HCT116 (cell line): ENCODE measurements around the gene SFTPA2. TPM values are rescaled to one million over a fixed set of nuclear protein-coding genes. Genes with fewer than 3 reads are reported as not detected.
"Not testable (repeated sequence)": the region's sequence is repeated elsewhere in the genome, so short reads cannot be mapped to it uniquely, and the experiment has no call there.

ENCODE experiments used
- ATAC-seq: fragments of 200-7000 bp; cut with Tn5 transposase; 2 replicates; pipeline ENCODE4 v1.9.1; 2020; ENCODE audit warnings: mild to moderate bottlenecking, moderate library complexity
- BruUV-seq: library from RNA; stranded (reverse); fragments of 400-500 nt; replicated peaks from 2 replicates; lab custom pipeline; 2021; lab: Mats Ljungman, UMichigan
- CTCF ChIA-PET: fragments of 300-600 bp; sonication (Branson Sonifier 250); formaldehyde crosslinking; loops from one replicate; lab custom pipeline; 2021; ENCODE audit warnings: antibody characterized with exemption; lab: Charles Lee
- POLR2A ChIA-PET: fragments of 300-600, 350-600 bp; sonication (Branson Sonifier 250); formaldehyde crosslinking; loops from one replicate; lab custom pipeline; 2021; ENCODE audit warnings: antibody characterized with exemption; lab: Charles Lee
- RAD21 ChIA-PET, 2 experiments: fragments of 300-600 bp; sonication (Branson Sonifier 250); formaldehyde crosslinking; loops; one replicate each; lab custom pipeline; 2023; ENCODE audit warnings: low total read pairs in 2 of 2; ENCODE audit not compliant: uncharacterized antibody in 2 of 2, unreplicated experiment in 2 of 2, low non-redundant PET in 1 of 2; lab: Charles Lee
- DNase-seq: peaks from one replicate; pipeline ENCODE4 v3.0.0-alpha.2; 2010; ENCODE audit warnings: low read depth, low spot score
- H2AFZ ChIP-seq: fragments of 200-600 bp; shearing (Covaris generic), sonication (generic); 2 replicates; pipeline ENCODE4 v1.6.1; 2017; ENCODE audit warnings: low read depth, mixed run types, mixed read lengths, antibody characterized with exemption, low read length; ENCODE audit not compliant: poor library complexity, severe bottlenecking
- H3K27ac ChIP-seq: 2 replicates; pipeline ENCODE4 v1.5.1; 2012; ENCODE audit warnings: low read depth, low read length
- H3K27me3 ChIP-seq: fragments of 200-600 bp; sonication (generic); 2 replicates; pipeline ENCODE4 v1.6.1; 2016; ENCODE audit warnings: mixed run types, low read length, mixed read lengths; ENCODE audit not compliant: insufficient read depth
- H3K36me3 ChIP-seq, 2 experiments: fragments of 200-500 bp in 1 of 2; fragments of 200-600 bp in 1 of 2; sonication (Bioruptor generic) in 1 of 2; sonication (generic) in 1 of 2; 2 replicates each; pipeline versions ENCODE4 v1.5.1 to v1.6.1; 2014 to 2016; ENCODE audit warnings: low read length in 2 of 2, inconsistent platforms in 1 of 2, mixed read lengths in 1 of 2, mixed run types in 1 of 2; ENCODE audit not compliant: insufficient read depth in 2 of 2, control insufficient read depth in 1 of 2
- H3K4me1 ChIP-seq, 2 experiments: fragments of 200-600 bp in 1 of 2; sonication (generic) in 1 of 2; 2 replicates each; pipeline versions ENCODE4 v1.5.1 to v1.6.1; 2012 to 2017; ENCODE audit warnings: low read length in 2 of 2, inconsistent platforms in 1 of 2, mild to moderate bottlenecking in 1 of 2, mixed read lengths in 1 of 2, mixed run types in 1 of 2, moderate library complexity in 1 of 2; ENCODE audit not compliant: insufficient read depth in 2 of 2, control insufficient read depth in 1 of 2
- H3K4me2 ChIP-seq: fragments of 200-600 bp; sonication (generic); 2 replicates; pipeline ENCODE4 v1.6.1; 2017; ENCODE audit warnings: mixed run types, low read length, mixed read lengths
- H3K4me3 ChIP-seq, 2 experiments: fragments of 200-600 bp in 1 of 2; sonication (generic) in 1 of 2; replicated peaks in 1 of 2; 2 replicates each; pipeline ENCODE4 v1.5.1; 2011 to 2016; ENCODE audit warnings: low read length in 2 of 2, control low read depth in 1 of 2, low read depth in 1 of 2, mild to moderate bottlenecking in 1 of 2, mixed read lengths in 1 of 2, mixed run types in 1 of 2
- H3K79me2 ChIP-seq: fragments of 200-600 bp; sonication (generic); 2 replicates; pipeline ENCODE4 v1.6.1; 2017; ENCODE audit warnings: mild to moderate bottlenecking, mixed run types, low read length, moderate library complexity, mixed read lengths; ENCODE audit not compliant: insufficient read depth
- H3K9ac ChIP-seq: fragments of 200-600 bp; sonication (generic); 2 replicates; pipeline ENCODE4 v1.6.1; 2016; ENCODE audit warnings: low read length, mixed read lengths
- H3K9me2 ChIP-seq: fragments of 200-600 bp; sonication (generic), shearing (Covaris generic); 2 replicates; pipeline ENCODE4 v1.6.1; 2017; ENCODE audit warnings: mixed run types, mild to moderate bottlenecking, moderate library complexity; ENCODE audit not compliant: insufficient read depth
- H3K9me3 ChIP-seq, 2 experiments: fragments of 200-500 bp in 1 of 2; fragments of 200-600 bp in 1 of 2; sonication (Bioruptor generic) in 1 of 2; sonication (generic) in 1 of 2; 2 replicates each; pipeline ENCODE4 v1.6.1; 2014 to 2017; ENCODE audit warnings: low read length in 2 of 2, mixed read lengths in 2 of 2, inconsistent platforms in 1 of 2, low read depth in 1 of 2, mild to moderate bottlenecking in 1 of 2, mixed run types in 1 of 2, moderate library complexity in 1 of 2; ENCODE audit not compliant: control insufficient read depth in 1 of 2, insufficient read depth in 1 of 2
- H4K20me1 ChIP-seq: fragments of 200-600 bp; sonication (generic), shearing (Covaris generic); 2 replicates; pipeline ENCODE4 v1.6.1; 2017; ENCODE audit warnings: mixed run types, mild to moderate bottlenecking, moderate library complexity; ENCODE audit not compliant: insufficient read depth
- CEBPB ChIP-seq: IDR thresholded peaks from 2 replicates; pipeline ENCODE4 v1.6.1; 2012; ENCODE audit warnings: low read depth
- CTCF ChIP-seq, 3 experiments: fragments of 200-600 bp in 1 of 3; sonication (generic) in 1 of 3; IDR thresholded peaks in 2 of 3; conservative IDR thresholded peaks in 1 of 3; 2 replicates each; pipeline ENCODE4 v1.5.1; 2012 to 2017; ENCODE audit warnings: low read depth in 2 of 3, low read length in 2 of 3, antibody characterized with exemption in 1 of 3, borderline replicate concordance in 1 of 3, control low read depth in 1 of 3, mild to moderate bottlenecking in 1 of 3, mixed read lengths in 1 of 3, mixed run types in 1 of 3, moderate library complexity in 1 of 3; ENCODE audit not compliant: insufficient read depth in 1 of 3
- ELF1 ChIP-seq: IDR thresholded peaks from 2 replicates; pipeline ENCODE4 v1.6.1; 2012; ENCODE audit warnings: low read depth, borderline replicate concordance
- EZH2phosphoT487 ChIP-seq: fragments of 200-600 bp; IDR thresholded peaks from 2 replicates; pipeline ENCODE4 v1.6.1; 2018; ENCODE audit warnings: antibody characterized with exemption, borderline replicate concordance
- POLR2A ChIP-seq: IDR thresholded peaks from 2 replicates; pipeline ENCODE4 v1.7.0; 2011; ENCODE audit warnings: borderline replicate concordance; ENCODE audit not compliant: insufficient read depth, insufficient read length; ENCODE audit errors: extremely low read depth
- YY1 ChIP-seq: IDR thresholded peaks from 2 replicates; pipeline ENCODE4 v1.6.1; 2011; ENCODE audit warnings: low read length, low read depth, moderate library complexity, mild to moderate bottlenecking; ENCODE audit not compliant: insufficient replicate concordance; ENCODE audit errors: extremely low read depth
- ZFX ChIP-seq: fragments of 450-650 bp; IDR thresholded peaks from 2 replicates; pipeline ENCODE4 v1.6.1; 2017
- ZNF274 ChIP-seq: fragments of 200-500 bp; sonication (Bioruptor generic); IDR thresholded peaks from 2 replicates; pipeline ENCODE4 v1.6.1; 2014; ENCODE audit warnings: mild to moderate bottlenecking, low read depth, low read length, inconsistent platforms
- intact Hi-C: fragments of 100-400 bp; cut with micrococcal nuclease; formaldehyde crosslinking; loops from 2 replicates; pipeline ENCODE4 v1.10.0; 2022
- total RNA-seq: library from RNA; stranded (reverse); gene quantifications from one replicate; pipeline ENCODE4 v1.2.1, GENCODE V29; 2021; ENCODE audit not compliant: unreplicated experiment
- TF ChIP-seq, protein P1 (sequence below): IDR thresholded peaks from 2 replicates; pipeline ENCODE4 v1.6.1; 2012; ENCODE audit warnings: low read depth
- TF ChIP-seq, protein P2 (sequence below): IDR thresholded peaks from 2 replicates; pipeline ENCODE4 v1.6.1; 2012
- TF ChIP-seq, protein P3 (sequence below): IDR thresholded peaks from 2 replicates; pipeline ENCODE4 v1.6.1; 2011; ENCODE audit warnings: mild to moderate bottlenecking, low read length, moderate library complexity; ENCODE audit not compliant: insufficient replicate concordance; ENCODE audit errors: extremely low read depth

Gene SFTPA2
- total RNA-seq, 1 experiment from 2014 or later, result 6.9 TPM

DNA sequence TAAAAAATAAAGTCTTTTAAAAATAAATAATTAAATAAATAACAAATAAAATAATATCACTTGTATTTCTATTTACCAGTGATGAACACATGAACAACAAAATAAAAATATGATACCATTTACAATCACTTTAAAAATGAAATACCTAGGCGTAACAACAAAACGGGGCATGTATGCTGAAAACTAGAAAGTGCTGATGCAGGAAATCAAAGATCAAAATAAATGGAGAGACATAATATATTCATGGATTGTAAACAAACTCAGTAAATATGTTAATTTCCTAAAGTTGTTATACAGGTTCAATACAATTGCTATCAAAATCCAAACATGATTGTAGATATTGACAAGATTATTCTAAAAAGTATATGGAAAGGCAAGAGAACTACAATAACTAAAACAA lies 19.2 kb upstream of the SFTPA2 start:
- no peak overlapping the region for H3K4me2 ChIP-seq
- no peaks in the 10 kb centered on the region for H3K27me3 ChIP-seq
- H3K9ac ChIP-seq, result no peak overlapping the region
- ATAC-seq, result no peak
- H3K9me3 ChIP-seq, result no peaks in the 10 kb centered on the region
- no peaks in the 10 kb centered on the region for H3K4me1 ChIP-seq
- CTCF ChIA-PET, result no interaction called here
- no peak overlapping the region for H3K4me3 ChIP-seq
- no peaks in the 10 kb centered on the region for H3K36me3 ChIP-seq
- BruUV-seq, result no TSS peak
- no peaks in the 10 kb centered on the region for H3K9me2 ChIP-seq
- intact Hi-C loops, result no loop called here
- no peaks in the 10 kb centered on the region for H3K79me2 ChIP-seq
- no peak overlapping the region for H3K27ac ChIP-seq
- POLR2A ChIA-PET, result no interaction called here
- TF ChIP-seq POLR2A, result no peak
- TF ChIP-seq CEBPB, result no peak
- TF ChIP-seq ELF1, result no peak
- TF ChIP-seq, protein P1, sequence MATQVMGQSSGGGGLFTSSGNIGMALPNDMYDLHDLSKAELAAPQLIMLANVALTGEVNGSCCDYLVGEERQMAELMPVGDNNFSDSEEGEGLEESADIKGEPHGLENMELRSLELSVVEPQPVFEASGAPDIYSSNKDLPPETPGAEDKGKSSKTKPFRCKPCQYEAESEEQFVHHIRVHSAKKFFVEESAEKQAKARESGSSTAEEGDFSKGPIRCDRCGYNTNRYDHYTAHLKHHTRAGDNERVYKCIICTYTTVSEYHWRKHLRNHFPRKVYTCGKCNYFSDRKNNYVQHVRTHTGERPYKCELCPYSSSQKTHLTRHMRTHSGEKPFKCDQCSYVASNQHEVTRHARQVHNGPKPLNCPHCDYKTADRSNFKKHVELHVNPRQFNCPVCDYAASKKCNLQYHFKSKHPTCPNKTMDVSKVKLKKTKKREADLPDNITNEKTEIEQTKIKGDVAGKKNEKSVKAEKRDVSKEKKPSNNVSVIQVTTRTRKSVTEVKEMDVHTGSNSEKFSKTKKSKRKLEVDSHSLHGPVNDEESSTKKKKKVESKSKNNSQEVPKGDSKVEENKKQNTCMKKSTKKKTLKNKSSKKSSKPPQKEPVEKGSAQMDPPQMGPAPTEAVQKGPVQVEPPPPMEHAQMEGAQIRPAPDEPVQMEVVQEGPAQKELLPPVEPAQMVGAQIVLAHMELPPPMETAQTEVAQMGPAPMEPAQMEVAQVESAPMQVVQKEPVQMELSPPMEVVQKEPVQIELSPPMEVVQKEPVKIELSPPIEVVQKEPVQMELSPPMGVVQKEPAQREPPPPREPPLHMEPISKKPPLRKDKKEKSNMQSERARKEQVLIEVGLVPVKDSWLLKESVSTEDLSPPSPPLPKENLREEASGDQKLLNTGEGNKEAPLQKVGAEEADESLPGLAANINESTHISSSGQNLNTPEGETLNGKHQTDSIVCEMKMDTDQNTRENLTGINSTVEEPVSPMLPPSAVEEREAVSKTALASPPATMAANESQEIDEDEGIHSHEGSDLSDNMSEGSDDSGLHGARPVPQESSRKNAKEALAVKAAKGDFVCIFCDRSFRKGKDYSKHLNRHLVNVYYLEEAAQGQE, result no peak
- TF ChIP-seq, protein P2, sequence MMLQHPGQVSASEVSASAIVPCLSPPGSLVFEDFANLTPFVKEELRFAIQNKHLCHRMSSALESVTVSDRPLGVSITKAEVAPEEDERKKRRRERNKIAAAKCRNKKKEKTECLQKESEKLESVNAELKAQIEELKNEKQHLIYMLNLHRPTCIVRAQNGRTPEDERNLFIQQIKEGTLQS, result no peak
- TF ChIP-seq ZFX, result no peak
- no peak for TF ChIP-seq CTCF (IDR thresholded peaks at IDR 0.05 in 2 of 3, conservative IDR thresholded peaks at IDR 0.05 in 1 of 3; ENCODE audit: borderline replicate concordance in 1 of 3, insufficient read depth in 1 of 3, low read depth in 2 of 3, low read length in 2 of 3)
- TF ChIP-seq ZNF274, result no peak
- TF ChIP-seq, protein P3, sequence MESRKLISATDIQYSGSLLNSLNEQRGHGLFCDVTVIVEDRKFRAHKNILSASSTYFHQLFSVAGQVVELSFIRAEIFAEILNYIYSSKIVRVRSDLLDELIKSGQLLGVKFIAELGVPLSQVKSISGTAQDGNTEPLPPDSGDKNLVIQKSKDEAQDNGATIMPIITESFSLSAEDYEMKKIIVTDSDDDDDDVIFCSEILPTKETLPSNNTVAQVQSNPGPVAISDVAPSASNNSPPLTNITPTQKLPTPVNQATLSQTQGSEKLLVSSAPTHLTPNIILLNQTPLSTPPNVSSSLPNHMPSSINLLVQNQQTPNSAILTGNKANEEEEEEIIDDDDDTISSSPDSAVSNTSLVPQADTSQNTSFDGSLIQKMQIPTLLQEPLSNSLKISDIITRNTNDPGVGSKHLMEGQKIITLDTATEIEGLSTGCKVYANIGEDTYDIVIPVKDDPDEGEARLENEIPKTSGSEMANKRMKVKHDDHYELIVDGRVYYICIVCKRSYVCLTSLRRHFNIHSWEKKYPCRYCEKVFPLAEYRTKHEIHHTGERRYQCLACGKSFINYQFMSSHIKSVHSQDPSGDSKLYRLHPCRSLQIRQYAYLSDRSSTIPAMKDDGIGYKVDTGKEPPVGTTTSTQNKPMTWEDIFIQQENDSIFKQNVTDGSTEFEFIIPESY, result no peak
- TF ChIP-seq EZH2phosphoT487, result no peak
- no peak for TF ChIP-seq YY1
- TF ChIP-seq, all 23 proteins: peak for 0
- Histone ChIP-seq H2AFZ (no peak overlapping the region), H4K20me1 (no peaks in the 10 kb centered on the region)
- DNase-seq, result no peak
- RAD21 ChIA-PET, result no interaction called here

DNA sequence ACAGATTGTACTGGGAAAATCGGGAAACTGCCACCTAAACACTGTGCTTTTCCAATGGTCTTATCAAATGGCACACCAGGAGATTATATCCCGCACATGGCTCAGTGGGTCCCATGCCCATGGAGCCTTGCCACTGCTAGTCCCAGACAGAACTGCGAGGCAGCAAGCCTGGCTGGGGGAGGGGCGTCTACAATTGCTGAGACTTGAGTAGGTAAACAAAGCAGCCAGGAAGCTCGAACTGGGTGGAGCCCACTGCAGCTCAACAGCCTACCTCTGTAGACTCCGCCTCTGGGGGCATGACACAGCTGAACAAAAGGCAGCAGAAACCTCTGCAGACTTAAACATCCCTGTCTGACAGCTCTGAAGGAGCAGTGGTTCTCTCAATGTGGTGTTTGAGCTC lies 10.4 kb upstream of the SFTPA2 start:
- H3K27me3 ChIP-seq, ATAC-seq, RAD21 ChIA-PET, DNase-seq, H3K4me1 ChIP-seq, POLR2A ChIA-PET, H3K9me3 ChIP-seq, H3K9me2 ChIP-seq, H3K79me2 ChIP-seq, H2AFZ ChIP-seq, H4K20me1 ChIP-seq, H3K9ac ChIP-seq, intact Hi-C loops, BruUV-seq, H3K4me3 ChIP-seq, H3K4me2 ChIP-seq, H3K27ac ChIP-seq, H3K36me3 ChIP-seq: not testable (repeated sequence)
- CTCF ChIA-PET, result interaction anchor here (1.4 kb wide), 1 partner anchor 476 kb away, joined by 3 read pairs; no protein-coding TSS in a partner anchor
